Measurements from ENCODE around the gene C1orf159. TPM values are rescaled to one million over a fixed set of nuclear protein-coding genes. Genes with fewer than 3 reads are reported as not detected.

The C1orf159 gene
- total and polyA plus RNA-seq, 9 of the 15 experiments (the other 6 are each of a cell fraction or from before 2014, with no cell fraction given): 0.28 to 54.9 (median 10.6) TPM

- TF ChIP-seq ZHX1 (conservative IDR thresholded peaks at IDR 0.05; ENCODE audit: low read length) (no peak), XRCC5 (IDR thresholded peaks at IDR 0.05; ENCODE audit: low read depth, low read length) (peak; percentile 81), WHSC1 (IDR thresholded peaks at IDR 0.05; ENCODE audit: low read length) (no peak), KLF16 (IDR thresholded peaks at IDR 0.05) (no peak), CHD7 (IDR thresholded peaks at IDR 0.05; ENCODE audit: low read depth, low read length) (no peak), ELK3 (CRISPR knock-in tag; IDR thresholded peaks at IDR 0.05) (no peak), DNMT1 (IDR thresholded peaks at IDR 0.05) (no peak), NFXL1 (CRISPR knock-in tag; IDR thresholded peaks at IDR 0.05) (no peak), KDM5B (IDR thresholded peaks at IDR 0.05; ENCODE audit: insufficient replicate concordance, low read depth, low read length) (no peak), TRIM24 (IDR thresholded peaks at IDR 0.05) (no peak), RCOR1 (IDR thresholded peaks at IDR 0.05; ENCODE audit: borderline replicate concordance in 1 of 2, low read depth in 2 of 2, low read length in 2 of 2) (no peak), SP1 (CRISPR knock-in tag; IDR thresholded peaks at IDR 0.05) (peak; percentile 84), RHOXF2B (CRISPR knock-in tag; conservative IDR thresholded peaks at IDR 0.05) (no peak), EP300 (IDR thresholded peaks at IDR 0.05; ENCODE audit: low read length) (no peak), ZNF766 (CRISPR knock-in tag; conservative IDR thresholded peaks at IDR 0.05) (no peak)
Observed at GRCh38 chr1:1033009-1033587, 82.8 kb downstream of the C1orf159 start (continued).
